Measurements from ENCODE around the gene ARAP2.

DNA sequence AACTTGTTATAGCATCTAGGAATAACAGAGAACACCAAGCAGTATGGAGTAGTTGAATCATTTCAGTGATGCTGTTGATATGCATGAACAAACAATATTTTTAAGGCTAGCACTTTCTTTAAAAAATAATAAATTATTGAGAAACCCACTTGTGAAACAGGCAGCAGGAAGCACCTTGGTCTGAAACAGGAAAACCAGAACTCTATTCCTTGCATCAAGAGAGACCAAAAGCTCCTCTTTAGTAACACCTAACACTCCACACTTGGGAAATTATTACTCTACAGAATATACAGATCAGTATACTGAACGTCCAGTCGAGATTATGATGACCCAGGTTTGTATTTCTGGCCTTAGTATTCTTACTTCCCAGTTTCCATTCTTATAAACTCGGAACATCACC lies 129.0 kb downstream of the ARAP2 start:
- no peak for TF ChIP-seq EP300 (IDR thresholded peaks at IDR 0.05)
- no peak for TF ChIP-seq CTCF (IDR thresholded peaks at IDR 0.05)
- TF ChIP-seq POLR2A (IDR thresholded peaks at IDR 0.05) = no peak

Data from gastroesophageal sphincter (tissue), 3 donors.